ENCODE measurements around the gene NLRC5.

GRCh38 chr16:57127836-57128235 lies 138.5 kb downstream of the NLRC5 start:
- TF ChIP-seq CTCF (IDR thresholded peaks at IDR 0.05) (no peak), POLR2A (IDR thresholded peaks at IDR 0.05) (no peak), EP300 (IDR thresholded peaks at IDR 0.05) (no peak)

Data from tibial nerve (tissue), 4 donors.